Colonic mucosa (tissue), 4 donors: ENCODE data around the gene AKAP3. TPM values are rescaled to one million over a fixed set of nuclear protein-coding genes. Genes with fewer than 3 reads are reported as not detected.
A peak's percentile ranks its signal among the peaks of the same experiment; 100 is the strongest.

Experiments used
- DNase-seq: peaks from one replicate; pipeline ENCODE4 v3.0.0-alpha.2; 2020
- H3K27ac ChIP-seq: fragments of 200-600 bp; one replicate; pipeline ENCODE4 v1.8.0; 2021
- H3K27me3 ChIP-seq: fragments of 200-600 bp; one replicate; pipeline ENCODE4 v1.8.0; 2021
- H3K36me3 ChIP-seq: fragments of 200-600 bp; one replicate; pipeline ENCODE4 v1.8.0; 2021
- H3K4me1 ChIP-seq: fragments of 200-600 bp; one replicate; pipeline ENCODE4 v1.8.0; 2021; ENCODE audit warnings: mild to moderate bottlenecking
- H3K4me3 ChIP-seq: fragments of 200-600 bp; one replicate; pipeline ENCODE4 v1.8.0; 2021
- H3K9ac ChIP-seq, 2 donors: one replicate each; pipeline ENCODE4 v1.7.0; 2013; ENCODE audit warnings: control low read depth in 2 of 2, low read depth in 2 of 2, low read length in 2 of 2
- H3K9me3 ChIP-seq: fragments of 200-600 bp; one replicate; pipeline ENCODE4 v1.8.0; 2021
- CTCF ChIP-seq: fragments of 200-600 bp; IDR thresholded peaks from one replicate; pipeline ENCODE4 v1.8.0; 2022; ENCODE audit warnings: antibody characterized with exemption, mild to moderate bottlenecking
- intact Hi-C: fragments of 100-400 bp; cut with DNase I; formaldehyde crosslinking; loops from one replicate; pipeline ENCODE4 v1.14.1; 2022
- total RNA-seq, 2 donors: library from RNA; stranded (reverse); fragmentation: NEBNext Ultra II Directional in 1 of 2; extraction: Animal tissue kit (Norgen Biotek cat#: 25700) in 1 of 2; gene quantifications; one replicate each; pipeline ENCODE4 v1.2.1, GENCODE V29; 2021
- donor health status: healthy.
- donor health status: DM: no; HTN: no; CAD: no.
- donor health status: DM: no; HTN: no; CAD: no.

The AKAP3 gene
- 1 to 10 TPM; 2.0 to 3.3 TPM for total RNA-seq

GRCh38 chr12:4648501-4649357 is at the start of gene AKAP3, which contains the start of gene NDUFA9:
AKAP3 (minus strand) TSS chr12:4649051; CDS start chr12:4638196, 10,855 bp downstream.
NDUFA9 (plus strand) TSS chr12:4649114; CDS start chr12:4649127, 13 bp downstream.
- Histone ChIP-seq H3K4me1 (peaks cover 12% of the 10 kb centered on the region), H3K9ac (peak within 1 kb of the TSS; percentile 87 to 97), H3K9me3 (no peaks in the 10 kb centered on the region), H3K4me3 (peak within 1 kb of the TSS; percentile 75), H3K27ac (peak within 1 kb of the TSS; percentile 88), H3K27me3 (no peaks in the 10 kb centered on the region), H3K36me3 (no peaks in the 10 kb centered on the region)
- TF ChIP-seq CTCF, result no peak
- intact Hi-C loops, result no loop called here
- DNase-seq, result peak; percentile 91

- H3K9me3 ChIP-seq, result no peaks in the 10 kb centered on the region
- H3K27me3 ChIP-seq, result no peaks in the 10 kb centered on the region
- no peaks in the 10 kb centered on the region for H3K36me3 ChIP-seq
- H3K4me3 ChIP-seq, result no peak overlapping the region
- H3K27ac ChIP-seq, result no peak overlapping the region
- no peak overlapping the region for H3K9ac ChIP-seq
- intact Hi-C loops, result no loop called here
- no peak for DNase-seq
- TF ChIP-seq CTCF, result no peak
- H3K4me1 ChIP-seq, result no peaks in the 10 kb centered on the region
These were observed 41.9 kb upstream of the AKAP3 start for GRCh38 chr12:4690760-4691159.

GRCh38 chr12:4685317-4685716 is 36.5 kb upstream of the AKAP3 start:
- no peak for DNase-seq
- no peak overlapping the region for H3K4me3 ChIP-seq
- H3K36me3 ChIP-seq, result peaks cover 11% of the 10 kb centered on the region
- no peak overlapping the region for H3K9ac ChIP-seq
- H3K4me1 ChIP-seq, result no peaks in the 10 kb centered on the region
- no peak overlapping the region for H3K27ac ChIP-seq
- intact Hi-C loops, result no loop called here
- no peak for TF ChIP-seq CTCF
- no peaks in the 10 kb centered on the region for H3K27me3 ChIP-seq
- H3K9me3 ChIP-seq, result no peaks in the 10 kb centered on the region

- H3K9ac ChIP-seq, result no peak overlapping the region
- no peak for TF ChIP-seq CTCF
- intact Hi-C loops, result no loop called here
- peaks cover 11% of the 10 kb centered on the region for H3K36me3 ChIP-seq
- H3K4me1 ChIP-seq, result no peaks in the 10 kb centered on the region
- no peaks in the 10 kb centered on the region for H3K27me3 ChIP-seq
- DNase-seq, result no peak
- H3K4me3 ChIP-seq, result no peak overlapping the region
- no peak overlapping the region for H3K27ac ChIP-seq
- H3K9me3 ChIP-seq, result no peaks in the 10 kb centered on the region
These were observed 32.9 kb upstream of the AKAP3 start for GRCh38 chr12:4681732-4682131.

GRCh38 chr12:4679711-4680110 is 30.9 kb upstream of the AKAP3 start:
- intact Hi-C loops, result no loop called here
- no peak overlapping the region for H3K9ac ChIP-seq
- no peaks in the 10 kb centered on the region for H3K4me1 ChIP-seq
- no peak for TF ChIP-seq CTCF
- H3K27me3 ChIP-seq, result no peaks in the 10 kb centered on the region
- peaks cover 6% of the 10 kb centered on the region for H3K36me3 ChIP-seq
- no peak overlapping the region for H3K4me3 ChIP-seq
- no peaks in the 10 kb centered on the region for H3K9me3 ChIP-seq
- no peak for DNase-seq
- H3K27ac ChIP-seq, result no peak overlapping the region
